DOHH2 (cell line): ENCODE results near the gene SYNGR1.

Experiments
- H3F3A ChIP-seq: fragments of 200-600 bp; sonication (generic), shearing (Covaris generic); 2 replicates; pipeline ENCODE4 v1.6.0; 2016; ENCODE audit warnings: antibody characterized with exemption, mild to moderate bottlenecking; ENCODE audit not compliant: control insufficient read depth, insufficient read depth
- H3K27ac ChIP-seq: fragments of 200-600 bp; sonication (generic); 2 replicates; pipeline ENCODE4 v1.5.1; 2014; ENCODE audit warnings: low read depth, mild to moderate bottlenecking, low read length, moderate library complexity
- H3K27me3 ChIP-seq: fragments of 200-600 bp; sonication (generic); 2 replicates; pipeline ENCODE4 v1.6.1; 2014; ENCODE audit warnings: mild to moderate bottlenecking, low read length, mixed read lengths; ENCODE audit not compliant: control insufficient read depth
- H3K36me3 ChIP-seq: fragments of 200-600 bp; sonication (generic); 2 replicates; pipeline ENCODE4 v1.6.1; 2014; ENCODE audit warnings: mild to moderate bottlenecking, low read length, moderate library complexity, mixed read lengths; ENCODE audit not compliant: control insufficient read depth
- H3K4me1 ChIP-seq: fragments of 200-600 bp; sonication (generic); 2 replicates; pipeline ENCODE4 v1.6.1; 2014; ENCODE audit warnings: mild to moderate bottlenecking, low read length, mixed read lengths; ENCODE audit not compliant: control insufficient read depth
- H3K4me2 ChIP-seq: fragments of 200-600 bp; sonication (generic); 2 replicates; pipeline ENCODE4 v1.6.0; 2014; ENCODE audit warnings: mild to moderate bottlenecking, low read length, moderate library complexity
- H3K4me3 ChIP-seq: fragments of 200-600 bp; sonication (generic); 2 replicates; pipeline ENCODE4 v1.5.1; 2014; ENCODE audit warnings: mild to moderate bottlenecking, low read length, mixed read lengths
- H3K79me2 ChIP-seq: fragments of 200-600 bp; sonication (generic); 2 replicates; pipeline ENCODE4 v1.6.1; 2014; ENCODE audit warnings: mild to moderate bottlenecking, low read length, mixed read lengths; ENCODE audit not compliant: control insufficient read depth
- H3K9me2 ChIP-seq: fragments of 200-600 bp; sonication (generic); replicated peaks from 2 replicates; pipeline ENCODE4 v1.6.1; 2014; ENCODE audit warnings: mild to moderate bottlenecking, low read length, mixed read lengths; ENCODE audit not compliant: control insufficient read depth
- H3K9me3 ChIP-seq: fragments of 200-600 bp; sonication (generic); 2 replicates; pipeline ENCODE4 v1.6.1; 2014; ENCODE audit warnings: antibody characterized with exemption, low read length, mixed read lengths; ENCODE audit not compliant: control insufficient read depth, insufficient read depth
- H4K20me1 ChIP-seq: fragments of 200-600 bp; sonication (generic); 2 replicates; pipeline ENCODE4 v1.6.0; 2014; ENCODE audit warnings: low read depth, mild to moderate bottlenecking, antibody characterized with exemption, low read length, moderate library complexity; ENCODE audit not compliant: control insufficient read depth, insufficient read depth
- CTCF ChIP-seq: fragments of 200-600 bp; sonication (generic); IDR thresholded peaks from one replicate; pipeline ENCODE4 v1.5.1; 2014; ENCODE audit warnings: antibody characterized with exemption, mild to moderate bottlenecking, low read depth, low read length; ENCODE audit not compliant: poor library complexity, severe bottlenecking
- EZH2phosphoT487 ChIP-seq: fragments of 200-600 bp; sonication (generic); IDR thresholded peaks from 2 replicates; pipeline ENCODE4 v1.6.1; 2017; ENCODE audit warnings: borderline replicate concordance, mild to moderate bottlenecking, antibody characterized with exemption, low read length, moderate library complexity, mixed read lengths

SYNGR1 gene

GRCh38 chr22:39434721-39435120 lies 84.9 kb downstream of the SYNGR1 start:
- TF ChIP-seq EZH2phosphoT487 = no peak
- no peak for TF ChIP-seq CTCF
- peaks cover 61% of the 10 kb centered on the region for H3K4me1 ChIP-seq
- no peaks in the 10 kb centered on the region for H4K20me1 ChIP-seq
- H3K79me2 ChIP-seq = no peaks in the 10 kb centered on the region
- H3K4me2 ChIP-seq = no peak overlapping the region
- H3K4me3 ChIP-seq = no peak overlapping the region
- no peak overlapping the region for H3K27ac ChIP-seq
- no peaks in the 10 kb centered on the region for H3K9me2 ChIP-seq
- H3K36me3 ChIP-seq = peaks cover 31% of the 10 kb centered on the region
- peaks cover 4% of the 10 kb centered on the region for H3F3A ChIP-seq
- H3K9me3 ChIP-seq = no peaks in the 10 kb centered on the region
- H3K27me3 ChIP-seq = no peaks in the 10 kb centered on the region
